GM19397 (cell line): ENCODE data around the gene MSL3B.
"Not testable (repeated sequence)": the region's sequence is repeated elsewhere in the genome, so short reads cannot be mapped to it uniquely, and the experiment has no call there.

Source experiments
- ATAC-seq: cut with Tn5 transposase; IDR thresholded peaks from one replicate; pipeline ENCODE4 v1.9.1; 2021; ENCODE audit warnings: mild to moderate bottlenecking, moderate library complexity; ENCODE audit not compliant: unreplicated experiment

Gene MSL3B

GRCh38 chr2:233867993-233868532 is at the start of gene MSL3B:
Gene MSL3B (minus strand): TSS chr2:233868386.
- ATAC-seq, result no peak

DNA sequence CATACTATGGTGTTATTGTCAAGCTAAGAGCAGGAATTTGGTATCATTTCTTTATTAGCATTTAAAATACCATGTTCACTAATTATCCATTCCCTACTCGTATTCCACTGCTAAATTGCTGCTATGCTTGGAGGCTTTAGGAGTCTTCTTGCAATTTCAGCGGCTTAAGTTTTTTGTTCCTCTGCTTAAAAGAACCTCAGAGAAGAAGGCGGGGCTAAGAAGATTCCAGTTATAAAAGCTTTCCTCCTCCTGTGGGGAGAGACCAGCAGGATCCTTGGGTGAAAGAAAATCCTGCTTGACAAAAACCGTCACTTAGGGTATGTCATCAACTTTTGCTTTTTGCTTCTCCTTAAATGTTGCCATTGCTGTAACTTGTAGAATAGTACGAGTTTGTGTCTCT is 48.9 kb upstream of the MSL3B start, which contains the start of gene TRPM8:
TRPM8 (plus strand) TSS at position 258 of the 400 bp plus-strand sequence. CDS start 9,165 bp downstream, outside the sequence.
- no peak for ATAC-seq

- no peak for ATAC-seq
Measured at GRCh38 chr2:233915128-233915527, 46.9 kb upstream of the MSL3B start.

DNA sequence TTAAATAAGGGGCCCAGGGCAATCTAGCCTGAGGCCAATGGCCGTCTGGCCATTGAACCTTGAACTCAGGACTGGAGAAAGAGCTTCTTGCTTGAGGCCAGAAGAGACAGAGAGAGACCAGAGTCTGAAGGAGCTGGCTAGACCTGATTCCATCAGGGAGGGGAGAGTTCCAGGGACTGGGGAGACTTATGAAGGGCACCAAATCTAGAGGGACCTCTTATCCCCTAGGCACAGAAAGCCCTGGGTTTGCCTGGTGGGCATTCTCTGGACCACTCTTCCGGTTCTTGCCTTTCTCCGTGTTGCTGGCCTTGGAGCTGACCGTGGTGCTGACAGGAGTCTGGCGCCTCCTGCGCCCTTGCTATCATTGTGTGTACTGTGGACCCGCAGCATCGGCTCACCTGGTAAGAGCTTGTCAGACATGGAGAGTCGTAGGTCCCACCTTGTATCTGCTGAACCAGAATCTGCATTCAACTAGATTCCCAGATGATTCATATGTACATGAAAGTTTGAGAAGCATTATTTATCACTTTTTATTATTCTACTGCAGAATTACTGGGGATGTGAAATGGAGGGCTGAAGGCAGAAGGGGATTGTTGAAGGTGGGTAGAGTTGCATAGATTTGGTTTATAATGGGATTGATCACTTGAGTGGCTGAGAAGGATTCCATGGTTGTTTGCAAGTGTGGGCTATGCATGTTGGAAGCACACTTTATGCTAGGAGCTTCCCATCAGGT is 44.7 kb upstream of the MSL3B start:
- no peak for ATAC-seq

DNA sequence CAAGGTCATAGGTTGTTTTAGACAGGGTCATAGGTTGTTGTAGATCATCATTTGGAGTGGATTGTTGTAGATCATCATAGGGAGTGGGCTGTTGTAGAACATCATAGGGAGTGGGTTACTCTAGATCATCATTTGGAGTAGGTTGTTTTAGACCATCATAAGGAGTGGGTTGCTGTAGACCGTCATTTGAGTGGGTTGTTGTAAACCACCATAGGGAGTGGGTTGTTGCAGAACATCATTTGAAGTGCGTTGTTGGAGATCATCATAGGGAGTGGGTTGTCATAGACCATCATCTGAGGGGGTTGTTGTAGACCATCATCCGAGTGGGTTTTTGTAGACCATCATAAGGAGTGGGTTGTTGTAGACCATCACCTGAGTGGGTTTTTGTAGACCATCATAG is 39.4 kb upstream of the MSL3B start:
- ATAC-seq, result no peak

DNA sequence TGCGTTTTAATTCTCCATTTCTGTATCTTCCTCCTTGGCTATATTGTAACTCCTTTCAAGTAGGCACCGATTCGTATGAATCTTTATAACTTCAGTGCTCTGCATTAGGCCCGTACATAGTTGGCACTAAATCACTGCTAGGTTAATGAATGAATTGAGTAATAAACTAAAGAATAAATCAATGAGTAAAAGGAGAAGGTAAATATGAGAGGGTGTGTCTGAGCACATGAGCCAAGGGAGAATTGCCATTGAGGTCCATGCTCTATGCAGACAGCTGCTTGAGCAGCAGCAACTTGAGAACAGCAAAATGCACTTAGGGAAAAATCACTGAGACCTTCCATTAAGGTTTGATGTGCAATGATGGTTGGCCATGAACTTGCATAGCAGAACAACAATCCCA is 37.8 kb upstream of the MSL3B start:
- no peak for ATAC-seq

- ATAC-seq, result no peak
Measured at GRCh38 chr2:233901884-233902283, 33.7 kb upstream of the MSL3B start.

DNA sequence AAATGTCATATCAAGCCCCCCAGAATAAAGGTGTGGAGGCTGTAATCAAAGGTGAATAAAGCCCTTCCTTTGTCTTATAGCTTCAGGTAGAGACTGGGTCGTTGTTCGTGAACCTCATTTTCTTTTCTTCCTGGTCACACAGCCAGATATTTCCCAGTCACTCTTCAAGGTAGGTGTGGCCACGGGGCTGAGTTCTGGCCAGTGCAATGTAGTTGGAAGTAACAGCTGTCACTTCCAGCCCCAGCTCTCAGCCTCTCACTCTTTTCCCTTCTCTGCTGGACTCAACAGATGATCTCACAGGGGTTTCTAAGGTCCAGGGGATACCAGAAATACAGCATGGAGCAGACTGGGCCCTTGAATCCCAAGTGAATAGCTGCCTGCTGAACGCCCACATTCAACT is 33.2 kb upstream of the MSL3B start:
- no peak for ATAC-seq

DNA sequence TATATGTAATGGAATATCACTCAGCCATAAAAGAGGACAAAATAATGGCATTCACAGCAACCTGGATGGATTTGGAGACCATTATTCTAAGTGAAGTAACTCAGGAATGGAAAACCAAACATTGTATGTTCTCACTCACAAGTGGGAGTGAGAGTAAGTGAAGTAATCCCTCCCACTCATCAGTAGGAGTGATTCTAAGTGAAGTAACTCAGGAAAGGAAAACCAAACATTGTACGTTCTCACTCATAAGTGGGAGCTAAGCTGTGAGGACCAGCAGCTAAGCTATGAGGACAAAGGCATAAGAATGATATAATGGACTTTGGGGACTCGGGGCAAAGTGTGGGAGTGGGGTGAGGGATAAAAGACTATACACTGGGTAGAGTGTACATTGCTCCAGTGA is 28.1 kb upstream of the MSL3B start:
- ATAC-seq, result not testable (repeated sequence)

DNA sequence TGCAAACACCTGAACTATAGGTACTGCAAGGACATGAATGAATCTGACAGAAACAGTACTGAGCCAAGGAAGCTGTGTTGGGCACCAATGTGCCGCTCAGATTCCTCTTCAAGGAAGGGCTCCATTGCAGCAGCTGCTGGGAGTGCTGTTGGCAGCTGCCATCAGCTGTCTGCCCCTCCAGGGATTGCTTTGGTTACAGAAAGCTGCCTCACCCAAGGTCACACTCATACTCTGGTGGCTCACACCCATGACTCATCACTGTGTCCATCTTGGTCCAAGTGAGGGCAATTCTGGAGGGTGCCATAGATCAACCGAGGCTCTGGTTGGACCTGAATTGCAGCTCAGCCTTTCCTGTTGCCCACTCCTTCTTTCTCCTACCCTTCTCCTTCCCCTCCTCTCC is 24.6 kb upstream of the MSL3B start:
- no peak for ATAC-seq

DNA sequence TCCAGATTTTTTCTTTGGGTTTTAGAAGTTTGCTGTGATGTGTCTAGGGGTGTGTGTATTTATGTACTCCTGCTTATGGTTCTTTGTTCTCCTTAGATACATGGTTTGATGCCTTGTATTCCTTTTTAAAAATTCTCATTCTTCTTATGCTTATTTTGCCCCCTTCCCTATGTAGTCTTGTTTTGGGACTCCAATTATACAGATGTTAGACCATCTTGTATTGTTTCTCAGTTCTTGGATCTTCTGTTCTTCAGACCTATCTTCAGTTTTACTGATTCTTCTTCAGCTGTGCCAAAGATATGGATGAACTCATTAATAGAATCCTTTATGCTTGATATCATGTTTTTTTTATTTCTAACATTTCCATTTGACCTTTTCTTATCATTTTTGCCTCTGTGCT is 14.2 kb upstream of the MSL3B start:
- ATAC-seq, result no peak

- ATAC-seq, result not testable (repeated sequence)
Measured at GRCh38 chr2:233872125-233872524, 3.9 kb upstream of the MSL3B start.

DNA sequence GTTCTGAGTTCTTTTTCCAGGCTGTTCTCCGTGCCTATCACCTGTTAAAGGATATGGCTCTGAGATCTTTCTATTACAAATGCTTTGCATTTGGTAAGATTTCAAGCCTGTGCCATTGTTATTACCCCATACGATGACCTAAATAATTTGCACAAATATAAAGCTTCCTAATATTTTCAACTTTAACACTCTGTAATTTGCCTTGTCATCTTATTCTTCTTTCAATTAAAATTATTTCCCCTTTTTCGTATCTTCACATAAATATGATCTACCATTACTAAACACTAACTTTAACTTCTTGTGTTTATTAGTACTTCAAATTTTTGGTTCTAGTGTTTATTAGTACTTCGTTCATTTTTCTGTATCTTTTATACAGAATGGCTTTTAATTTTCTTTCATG is 3.2 kb upstream of the MSL3B start:
- no peak for ATAC-seq

DNA sequence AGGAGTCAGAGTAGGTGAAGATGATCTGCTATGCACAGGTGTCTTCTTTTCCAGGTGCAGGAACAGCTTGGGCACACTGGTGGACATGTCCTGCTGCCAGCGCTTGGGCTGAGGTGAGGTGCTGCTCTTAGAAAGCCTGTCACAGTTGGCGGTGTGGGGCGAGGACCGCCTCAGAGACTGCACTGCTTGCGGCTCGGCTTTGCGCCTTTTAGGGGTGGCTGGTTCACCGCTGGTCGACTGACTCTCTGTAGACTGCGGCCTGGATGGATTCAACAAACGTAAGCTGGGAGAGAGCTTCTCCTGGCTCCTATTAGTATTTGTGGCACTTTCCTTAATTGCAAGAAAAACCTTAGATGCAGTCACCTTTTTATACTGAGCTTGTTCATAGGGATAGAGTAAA is 1.7 kb downstream of the MSL3B start:
- ATAC-seq, result no peak

- no peak for ATAC-seq
Measured at GRCh38 chr2:233865838-233866237, 2.3 kb downstream of the MSL3B start.

DNA sequence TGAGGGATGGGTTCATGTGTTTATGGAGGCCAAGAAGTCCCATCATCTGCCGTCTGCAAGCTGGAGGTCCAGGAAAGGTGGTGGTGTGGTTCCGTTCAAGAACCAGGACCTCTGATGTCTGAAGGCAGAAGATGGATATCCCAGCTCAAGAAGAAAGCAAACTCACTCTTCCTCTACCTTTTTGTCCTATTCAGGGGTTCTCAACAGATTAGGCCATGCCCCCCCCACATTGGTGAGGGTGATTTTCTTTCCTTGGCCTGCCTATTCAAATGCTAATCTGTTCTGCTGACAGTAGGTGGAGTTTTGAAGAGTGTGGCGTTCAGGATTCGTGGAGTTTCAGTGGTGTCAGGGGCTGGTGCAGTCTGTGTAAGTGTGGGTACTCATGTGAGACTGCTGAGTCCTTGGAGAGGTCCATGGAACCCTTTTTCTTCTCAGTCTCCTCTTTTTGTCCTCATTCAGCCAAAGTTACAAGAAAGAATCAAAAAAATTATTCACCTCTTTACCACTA is 5.9 kb downstream of the MSL3B start:
- no peak for ATAC-seq

GRCh38 chr2:233858331-233858730 is 9.9 kb downstream of the MSL3B start:
- ATAC-seq, result no peak

DNA sequence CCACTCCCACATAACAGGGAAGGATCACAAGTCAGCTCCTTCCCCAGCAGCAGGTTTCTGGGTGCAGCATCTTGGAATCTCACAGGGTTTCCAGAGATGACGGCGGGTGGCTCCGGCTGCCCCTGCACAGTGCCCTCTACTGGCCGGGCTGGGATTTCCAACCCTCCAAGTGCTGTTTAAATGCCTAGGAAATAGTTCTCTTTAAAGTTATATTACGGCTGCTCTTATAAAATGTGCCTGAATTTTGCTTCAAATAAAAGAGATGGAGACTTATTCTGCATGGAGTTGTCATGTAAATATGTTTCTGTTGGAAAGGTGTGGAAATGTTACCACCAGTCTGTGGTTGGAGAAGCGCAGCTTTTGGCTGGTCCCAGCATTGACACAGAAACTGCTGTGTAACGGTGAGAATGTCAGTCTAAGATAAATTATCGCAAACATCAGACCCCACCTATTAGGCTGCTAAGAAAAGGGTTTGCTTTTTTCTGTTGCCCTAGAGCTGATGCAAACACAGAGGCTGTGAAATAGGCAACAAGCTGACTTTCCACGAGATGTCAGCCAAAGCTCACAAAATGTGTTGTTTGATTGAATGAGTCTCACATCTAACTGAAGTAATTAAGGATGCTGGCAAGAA is 10.6 kb downstream of the MSL3B start:
- ATAC-seq, result no peak

DNA sequence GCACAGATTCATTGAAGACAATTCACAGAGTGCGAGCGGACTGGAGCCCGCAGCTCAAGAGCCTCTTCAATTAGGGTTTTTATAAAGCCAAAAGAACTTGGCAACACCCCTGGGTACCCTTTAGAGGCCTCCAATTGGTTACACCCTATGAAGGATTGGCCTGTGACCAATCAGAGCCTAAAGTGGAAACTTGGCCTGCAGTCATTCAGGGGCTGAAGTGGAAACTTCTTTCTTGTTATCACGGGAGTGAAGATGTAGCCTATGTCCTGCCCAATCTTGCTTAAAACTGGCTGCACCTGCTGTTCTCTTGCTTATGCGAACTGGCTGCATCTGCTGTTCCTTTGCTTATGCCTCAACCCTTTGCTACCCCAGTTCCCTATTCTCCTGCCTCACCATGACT is 12.0 kb downstream of the MSL3B start:
- ATAC-seq, result no peak

GRCh38 chr2:233855345-233855744 is 12.8 kb downstream of the MSL3B start:
- ATAC-seq, result no peak

- peak; percentile 96 for ATAC-seq
Measured at GRCh38 chr2:233854241-233854981, 13.8 kb downstream of the MSL3B start, which contains the start of gene HJURP. Gene HJURP (minus strand): TSS chr2:233854535. CDS start chr2:233854500, 35 bp downstream.
